Measurements from ENCODE around the gene ARHGAP36. TPM values are rescaled to one million over a fixed set of nuclear protein-coding genes. Genes with fewer than 3 reads are reported as not detected.

Gene ARHGAP36
- total RNA-seq, 1 experiment from 2014 or later = 0.37 TPM

- H3K79me2 ChIP-seq (ENCODE audit: insufficient read depth, low read length) = no peaks in the 10 kb centered on the region
- no peaks in the 10 kb centered on the region for H3K79me1 ChIP-seq (ENCODE audit: insufficient read depth, low read depth, low read length, poor library complexity, severe bottlenecking)
- H3K4ac ChIP-seq (ENCODE audit: low read depth, low read length) = no peak overlapping the region
- no peak overlapping the region for H3K56ac ChIP-seq (ENCODE audit: insufficient read length, low read depth, low read length)
- no peaks in the 10 kb centered on the region for H4K20me1 ChIP-seq (ENCODE audit: control insufficient read depth, insufficient read depth, insufficient read length)
- H3K23me2 ChIP-seq (ENCODE audit: insufficient read length, low read depth, low read length, poor library complexity, severe bottlenecking) = peaks cover 6% of the 10 kb centered on the region
- peaks cover 92% of the 10 kb centered on the region for H3K27me3 Mint-ChIP-seq (ENCODE audit: low read depth)
- no peaks in the 10 kb centered on the region for H3K9me3 Mint-ChIP-seq
- no peak overlapping the region for H3K9ac ChIP-seq (ENCODE audit: extremely low read depth, insufficient read length, low read length)
- no peak overlapping the region for H2BK120ac ChIP-seq (ENCODE audit: low read depth, low read length, poor library complexity, severe bottlenecking)
- H3K4me1 Mint-ChIP-seq = peaks cover 24 to 26% of the 10 kb centered on the region in 2 experiments
- no peak overlapping the region for H3K27ac ChIP-seq (ENCODE audit: insufficient read length, low read depth, low read length)
- no peak overlapping the region for H3K4me2 ChIP-seq (ENCODE audit: insufficient read depth, insufficient read length, low read length)
- no peak overlapping the region for H2AK5ac ChIP-seq (ENCODE audit: insufficient read length, low read length)
- WGBS (ENCODE audit: extremely low coverage, insufficient read length, low lambda C conversion rate) = no CpG with 5 or more reads among the region's 6 CpGs
- H4K91ac ChIP-seq (ENCODE audit: insufficient read length, low read depth, low read length) = no peak overlapping the region
- H2BK5ac ChIP-seq (ENCODE audit: insufficient read length, low read length) = no peak overlapping the region
- no peaks in the 10 kb centered on the region for H3K9me3 ChIP-seq (ENCODE audit: control insufficient read depth, low read depth, low read length)
- DNase-seq = no peak
- H3K14ac ChIP-seq (ENCODE audit: insufficient read depth, low read length) = no peak overlapping the region
- no peak overlapping the region for H2BK12ac ChIP-seq (ENCODE audit: insufficient read length, low read depth, low read length)
- peaks cover 5% of the 10 kb centered on the region; the same call in 1 of the 2 replicates for H3K4me1 ChIP-seq (ENCODE audit: insufficient read depth, low read length)
- no peak overlapping the region for H4K8ac ChIP-seq (replicated peaks; ENCODE audit: insufficient read length, low read depth, low read length)
- no peak overlapping the region for H3K4me3 Mint-ChIP-seq
- no peak overlapping the region for H2BK20ac ChIP-seq (ENCODE audit: low read depth, low read length, poor library complexity, severe bottlenecking)
- no peak overlapping the region for H3K18ac ChIP-seq (ENCODE audit: insufficient read length, low read depth, low read length)
- no peak for TF ChIP-seq CTCF (conservative IDR thresholded peaks at IDR 0.05)
- no peak overlapping the region for H2BK15ac ChIP-seq (ENCODE audit: low read depth, low read length)
- no peak overlapping the region for H3T11ph ChIP-seq (ENCODE audit: low read length)
- no peaks in the 10 kb centered on the region for H3K36me3 Mint-ChIP-seq (ENCODE audit: insufficient read depth in 1 of 3, low read depth in 3 of 3)
- H3K27me3 ChIP-seq (ENCODE audit: insufficient read depth, low read length) = peaks cover 27% of the 10 kb centered on the region; the same call in 1 of the 2 replicates
- H3K23ac ChIP-seq (ENCODE audit: insufficient read length, low read depth, low read length) = no peak overlapping the region
- H4K5ac ChIP-seq (ENCODE audit: insufficient read length, low read depth, low read length) = no peak overlapping the region
- no peak overlapping the region for H2AFZ ChIP-seq (ENCODE audit: low read length)
- H3K27ac Mint-ChIP-seq = no peak overlapping the region
Observed at GRCh38 chrX:131054906-131055305, 3.2 kb upstream of the ARHGAP36 start.
